Spinal cord (tissue), 10 donors: ENCODE measurements around the gene SLC25A34. TPM values are rescaled to one million over a fixed set of nuclear protein-coding genes. Genes with fewer than 3 reads are reported as not detected.

Source experiments
- DNase-seq, 6 donors: peaks; one replicate each; pipeline versions ENCODE4 v3.0.0 to v3.0.0-alpha.2; 2013 to 2015; ENCODE audit warnings: low spot score in 6 of 6, low read depth in 4 of 6
- H3K27ac ChIP-seq: one replicate; pipeline ENCODE4 v1.5.1; 2013; ENCODE audit warnings: low read depth, low read length, control low read depth
- H3K27me3 ChIP-seq: one replicate; pipeline ENCODE4 v1.6.1; 2013; ENCODE audit warnings: low read length; ENCODE audit not compliant: control insufficient read depth, insufficient read depth
- H3K36me3 ChIP-seq: one replicate; pipeline ENCODE4 v1.6.1; 2013; ENCODE audit warnings: low read length; ENCODE audit not compliant: control insufficient read depth, insufficient read depth
- H3K4me1 ChIP-seq: one replicate; pipeline ENCODE4 v1.6.1; 2013; ENCODE audit warnings: low read length; ENCODE audit not compliant: control insufficient read depth, insufficient read depth
- H3K4me3 ChIP-seq: one replicate; pipeline ENCODE4 v1.5.1; 2013; ENCODE audit warnings: low read depth, low read length, control low read depth
- H3K9me3 ChIP-seq: one replicate; pipeline ENCODE4 v1.6.1; 2013; ENCODE audit warnings: low read length; ENCODE audit not compliant: control insufficient read depth, insufficient read depth
- WGBS: methylation state at CpG from one replicate; pipeline ENCODE4 v1.1.5; 2013; ENCODE audit warnings: missing lambda C conversion rate; ENCODE audit not compliant: insufficient coverage; 5-methylcytosine and 5-hydroxymethylcytosine counted together
- polyA plus RNA-seq, 2 donors: library from polyadenylated mRNA; unstranded; fragments of 120-200 nt; gene quantifications; one replicate each; pipeline ENCODE4 v1.2.1, GENCODE V29; 2013; ENCODE audit not compliant: insufficient read length in 2 of 2
- total RNA-seq, 2 donors: library from RNA; depleted of rRNA in 1 of 2; stranded (reverse); fragments of 120-200 nt in 1 of 2; fragments of >200 nt in 1 of 2; gene quantifications; one replicate each; pipeline versions ENCODE4 v1.2.3 to v1.2.4, GENCODE V29; 2013 to 2014
- donor health status: healthy.

SLC25A34 gene
- total and polyA plus RNA-seq, 4 donors, result 0.59 to 7.7 (median 3.7) TPM

- Histone ChIP-seq H3K9me3 (no peaks in the 10 kb centered on the region), H3K4me1 (no peaks in the 10 kb centered on the region), H3K27me3 (no peaks in the 10 kb centered on the region), H3K36me3 (peaks cover 99% of the 10 kb centered on the region), H3K4me3 (no peak overlapping the region), H3K27ac (no peak overlapping the region)
- DNase-seq, result no peak
- WGBS, result 94% methylated on average over 37 of the region's 39 CpGs
Observed at GRCh38 chr1:15731735-15732685, 4.0 kb upstream of the SLC25A34 start.

GRCh38 chr1:15732686-15733081 is 3.4 kb upstream of the SLC25A34 start:
- Histone ChIP-seq H3K27me3 (no peaks in the 10 kb centered on the region), H3K4me1 (no peaks in the 10 kb centered on the region), H3K27ac (no peak overlapping the region), H3K36me3 (peaks cover 97% of the 10 kb centered on the region), H3K4me3 (no peak overlapping the region), H3K9me3 (no peaks in the 10 kb centered on the region)
- WGBS, result 88% methylated on average over 6 of the region's 7 CpGs
- DNase-seq, result no peak

GRCh38 chr1:15733218-15733725 is 2.8 kb upstream of the SLC25A34 start:
- WGBS, result 72% methylated on average over 11 of the region's 11 CpGs
- H3K27me3 ChIP-seq, result no peaks in the 10 kb centered on the region
- no peak for DNase-seq
- H3K4me1 ChIP-seq, result no peaks in the 10 kb centered on the region
- no peak overlapping the region for H3K27ac ChIP-seq
- H3K36me3 ChIP-seq, result peaks cover 97% of the 10 kb centered on the region
- H3K4me3 ChIP-seq, result no peak overlapping the region
- H3K9me3 ChIP-seq, result no peaks in the 10 kb centered on the region

GRCh38 chr1:15733726-15734226 is 2.3 kb upstream of the SLC25A34 start:
- Histone ChIP-seq H3K9me3 (no peaks in the 10 kb centered on the region), H3K27ac (no peak overlapping the region), H3K27me3 (no peaks in the 10 kb centered on the region), H3K36me3 (peaks cover 96% of the 10 kb centered on the region), H3K4me3 (no peak overlapping the region), H3K4me1 (no peaks in the 10 kb centered on the region)
- WGBS, result 85% methylated on average over 27 of the region's 27 CpGs
- DNase-seq, result no peak

- H3K27ac ChIP-seq, result no peak overlapping the region
- WGBS, result 81% methylated on average over 8 of the region's 13 CpGs
Observed at GRCh38 chr1:15734296-15734695, 1.8 kb upstream of the SLC25A34 start.

GRCh38 chr1:15734901-15735300 is 1.2 kb upstream of the SLC25A34 start:
- Histone ChIP-seq H3K4me3 (no peak overlapping the region), H3K36me3 (peaks cover 96% of the 10 kb centered on the region), H3K27ac (no peak overlapping the region), H3K4me1 (no peaks in the 10 kb centered on the region), H3K9me3 (no peaks in the 10 kb centered on the region), H3K27me3 (no peaks in the 10 kb centered on the region)
- WGBS, result 81% methylated on average over 17 of the region's 17 CpGs
- no peak for DNase-seq

More at GRCh38 chr1:15734296-15734695, 1.8 kb upstream of the SLC25A34 start:
- Histone ChIP-seq H3K36me3 (peaks cover 96% of the 10 kb centered on the region), H3K9me3 (no peaks in the 10 kb centered on the region), H3K4me3 (no peak overlapping the region), H3K4me1 (no peaks in the 10 kb centered on the region), H3K27me3 (no peaks in the 10 kb centered on the region)
- DNase-seq, result no peak

GRCh38 chr1:15735304-15736037 is 587 bp upstream of the SLC25A34 start:
- Histone ChIP-seq H3K36me3 (peaks cover 90% of the 10 kb centered on the region), H3K4me3 (no peak overlapping the region), H3K9me3 (no peaks in the 10 kb centered on the region), H3K27me3 (no peaks in the 10 kb centered on the region), H3K27ac (no peak overlapping the region), H3K4me1 (no peaks in the 10 kb centered on the region)
- no peak for DNase-seq
- 86% methylated on average over 11 of the region's 12 CpGs for WGBS

- WGBS, result 75% methylated on average over 2 of the region's 6 CpGs
- no peaks in the 10 kb centered on the region for H3K27me3 ChIP-seq
- no peak overlapping the region for H3K27ac ChIP-seq
- H3K4me1 ChIP-seq, result peaks cover 5% of the 10 kb centered on the region
- H3K4me3 ChIP-seq, result no peak overlapping the region
- no peaks in the 10 kb centered on the region for H3K9me3 ChIP-seq
- no peak for DNase-seq
- peaks cover 80% of the 10 kb centered on the region for H3K36me3 ChIP-seq
Observed at GRCh38 chr1:15736892-15737261, 819 bp downstream of the SLC25A34 start.

GRCh38 chr1:15737324-15738319 is 1.6 kb downstream of the SLC25A34 start:
- H3K36me3 ChIP-seq, result peaks cover 73% of the 10 kb centered on the region
- WGBS, result 81% methylated on average over 19 of the region's 20 CpGs

More at GRCh38 chr1:15737324-15738319, 1.6 kb downstream of the SLC25A34 start:
- Histone ChIP-seq H3K4me3 (no peak overlapping the region), H3K27me3 (no peaks in the 10 kb centered on the region), H3K9me3 (no peaks in the 10 kb centered on the region), H3K27ac (no peak overlapping the region), H3K4me1 (peaks cover 5% of the 10 kb centered on the region)
- no peak for DNase-seq
